ENCODE data around the gene ELOVL5. TPM values are rescaled to one million over a fixed set of nuclear protein-coding genes. Genes with fewer than 3 reads are reported as not detected.

The ELOVL5 gene
- total RNA-seq, 1 experiment from 2014 or later = 60.7 TPM

- no peak for DNase-seq (ENCODE audit: extremely low read depth, low read depth)
Measured at GRCh38 chr6:53250176-53251032, 98.3 kb downstream of the ELOVL5 start.

- no peak for DNase-seq (ENCODE audit: extremely low read depth, low read depth)
Measured at GRCh38 chr6:53246924-53247323, 101.8 kb downstream of the ELOVL5 start.

- DNase-seq (ENCODE audit: extremely low read depth, low read depth) = no peak
Measured at GRCh38 chr6:53244958-53245357, 103.8 kb downstream of the ELOVL5 start.

- DNase-seq (ENCODE audit: extremely low read depth, low read depth) = no peak
Measured at GRCh38 chr6:53244399-53244931, 104.3 kb downstream of the ELOVL5 start.

GRCh38 chr6:53241938-53242337 lies 106.8 kb downstream of the ELOVL5 start:
- DNase-seq (ENCODE audit: extremely low read depth, low read depth) = no peak

GRCh38 chr6:53240761-53241160 lies 108.0 kb downstream of the ELOVL5 start:
- DNase-seq (ENCODE audit: extremely low read depth, low read depth) = no peak

GRCh38 chr6:53240139-53240538 lies 108.6 kb downstream of the ELOVL5 start:
- no peak for DNase-seq (ENCODE audit: extremely low read depth, low read depth)

GRCh38 chr6:53239526-53239925 lies 109.2 kb downstream of the ELOVL5 start:
- DNase-seq (ENCODE audit: extremely low read depth, low read depth) = no peak

- DNase-seq (ENCODE audit: extremely low read depth, low read depth) = no peak
Measured at GRCh38 chr6:53238311-53238710, 110.4 kb downstream of the ELOVL5 start.

GRCh38 chr6:53236241-53236640 lies 112.5 kb downstream of the ELOVL5 start:
- no peak for DNase-seq (ENCODE audit: extremely low read depth, low read depth)

- no peak for DNase-seq (ENCODE audit: extremely low read depth, low read depth)
Measured at GRCh38 chr6:53235508-53235907, 113.2 kb downstream of the ELOVL5 start.

GRCh38 chr6:53233309-53233708 lies 115.4 kb downstream of the ELOVL5 start:
- DNase-seq (ENCODE audit: extremely low read depth, low read depth) = no peak

- no peak for DNase-seq (ENCODE audit: extremely low read depth, low read depth)
Measured at GRCh38 chr6:53230775-53231467, 117.8 kb downstream of the ELOVL5 start.

GRCh38 chr6:53227847-53228246 lies 120.9 kb downstream of the ELOVL5 start:
- DNase-seq (ENCODE audit: extremely low read depth, low read depth) = no peak

- no peak for DNase-seq (ENCODE audit: extremely low read depth, low read depth)
Measured at GRCh38 chr6:53220605-53221004, 128.1 kb downstream of the ELOVL5 start.

Small RNAs within 50 kb of the gene (small RNA-seq; reads per million reads assigned to genes)
- gene MIR5685 = 0 reads per million in 2 experiments
- gene RNU1-136P = 0.17 to 1.8 reads per million in 2 experiments

Other genes starting within 250 kb of the ELOVL5 start
- 0.02 TPM in 1 of 2 replicates, not detected in the other for gene GCM1, start 200.1 kb downstream of the ELOVL5 start, total RNA-seq (2014; rRNA removed; shearing (Covaris generic))
- 59.9 and 62.6 TPM in 2 replicates for gene GCLC, start 196.2 kb upstream of the ELOVL5 start, total RNA-seq (2014; rRNA removed; shearing (Covaris generic))

All from NCI-H460 (cell line).